NCI-H146 treated with DMSO at 0.1 percent for 48 hours (cell line): ENCODE measurements around the gene ATP2B1.

Source experiments
- DNase-seq: peaks from one replicate; lab custom pipeline; 2025; ENCODE audit not compliant: unreplicated experiment; lab: John Stamatoyannopoulos, UW

The ATP2B1 gene

GRCh38 chr12:89544022-89544421 is 164.6 kb downstream of the ATP2B1 start:
- DNase-seq, result no peak

- peak; percentile 47 for DNase-seq
These were observed 165.6 kb downstream of the ATP2B1 start for GRCh38 chr12:89542912-89543592.

GRCh38 chr12:89542236-89542635 is 166.4 kb downstream of the ATP2B1 start:
- no peak for DNase-seq

GRCh38 chr12:89540586-89540985 is 168.1 kb downstream of the ATP2B1 start:
- DNase-seq, result no peak

- no peak for DNase-seq
These were observed 169.0 kb downstream of the ATP2B1 start for GRCh38 chr12:89539426-89540223.

GRCh38 chr12:89538897-89539296 is 169.7 kb downstream of the ATP2B1 start:
- no peak for DNase-seq
